GM12874 (cell line): ENCODE results near the gene SNW1.

Source experiments
- TF ChIP-seq, protein P1 (sequence below): IDR thresholded peaks from 2 replicates; pipeline ENCODE4 v1.5.1; 2011; ENCODE audit warnings: low read depth, mild to moderate bottlenecking, control low read depth, low read length, moderate library complexity; ENCODE audit not compliant: insufficient read depth

Gene SNW1

GRCh38 chr14:77761205-77761931 is 412 bp upstream of the SNW1 start:
- TF ChIP-seq, protein P1, sequence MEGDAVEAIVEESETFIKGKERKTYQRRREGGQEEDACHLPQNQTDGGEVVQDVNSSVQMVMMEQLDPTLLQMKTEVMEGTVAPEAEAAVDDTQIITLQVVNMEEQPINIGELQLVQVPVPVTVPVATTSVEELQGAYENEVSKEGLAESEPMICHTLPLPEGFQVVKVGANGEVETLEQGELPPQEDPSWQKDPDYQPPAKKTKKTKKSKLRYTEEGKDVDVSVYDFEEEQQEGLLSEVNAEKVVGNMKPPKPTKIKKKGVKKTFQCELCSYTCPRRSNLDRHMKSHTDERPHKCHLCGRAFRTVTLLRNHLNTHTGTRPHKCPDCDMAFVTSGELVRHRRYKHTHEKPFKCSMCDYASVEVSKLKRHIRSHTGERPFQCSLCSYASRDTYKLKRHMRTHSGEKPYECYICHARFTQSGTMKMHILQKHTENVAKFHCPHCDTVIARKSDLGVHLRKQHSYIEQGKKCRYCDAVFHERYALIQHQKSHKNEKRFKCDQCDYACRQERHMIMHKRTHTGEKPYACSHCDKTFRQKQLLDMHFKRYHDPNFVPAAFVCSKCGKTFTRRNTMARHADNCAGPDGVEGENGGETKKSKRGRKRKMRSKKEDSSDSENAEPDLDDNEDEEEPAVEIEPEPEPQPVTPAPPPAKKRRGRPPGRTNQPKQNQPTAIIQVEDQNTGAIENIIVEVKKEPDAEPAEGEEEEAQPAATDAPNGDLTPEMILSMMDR, result peak; percentile 18; the same call in 1 of the 2 replicates

- TF ChIP-seq, protein P1, result no peak
Observed at GRCh38 chr14:77752799-77753516, 8.0 kb downstream of the SNW1 start.

DNA sequence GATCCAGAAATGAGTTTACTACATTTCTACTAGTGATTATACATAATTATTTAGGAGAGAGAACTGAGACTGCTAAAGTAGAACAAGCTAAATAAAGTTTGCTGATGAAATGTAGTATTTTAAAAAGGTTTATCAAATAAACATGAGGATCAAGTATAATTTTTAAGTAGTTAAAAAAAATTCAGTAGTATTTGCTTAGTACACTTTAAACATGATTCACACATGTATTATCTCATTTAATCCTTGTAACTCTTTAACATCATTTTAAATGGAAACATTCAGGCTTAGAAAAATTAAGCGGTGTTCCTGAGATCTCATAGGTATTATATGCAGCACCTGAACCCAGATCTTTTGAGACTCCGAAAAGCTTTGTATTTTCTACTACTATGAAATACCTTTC is 8.7 kb downstream of the SNW1 start:
- TF ChIP-seq, protein P1, result no peak

DNA sequence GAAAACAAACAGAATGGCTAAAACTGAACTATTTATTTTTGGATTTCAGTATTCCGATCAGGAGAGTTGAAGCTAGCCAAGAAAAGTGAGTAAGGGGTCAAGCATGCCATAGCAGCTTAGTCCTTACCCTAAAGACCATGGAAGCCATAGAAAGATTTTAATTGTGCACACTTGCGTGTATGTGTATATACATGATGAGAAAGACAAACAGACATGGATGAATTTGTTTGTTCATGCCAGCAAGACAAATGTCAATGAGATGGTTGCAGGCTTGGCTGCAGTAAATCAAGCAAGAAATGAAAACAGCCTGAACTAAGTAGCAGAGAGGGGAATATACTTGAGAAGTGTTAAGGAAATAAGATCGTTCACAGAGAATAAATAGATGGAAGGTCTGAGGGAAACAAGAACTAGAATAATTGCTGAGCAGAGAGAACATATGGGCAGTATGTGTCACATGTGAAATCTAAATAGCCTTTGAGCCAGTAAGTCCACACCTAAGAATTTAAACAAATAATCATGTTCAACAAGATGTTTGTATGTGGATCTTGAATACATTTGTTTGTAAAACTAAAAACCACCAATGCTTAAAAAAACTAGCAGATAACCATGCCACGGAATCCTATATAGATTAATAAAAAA is 14.8 kb downstream of the SNW1 start:
- TF ChIP-seq, protein P1, result no peak

DNA sequence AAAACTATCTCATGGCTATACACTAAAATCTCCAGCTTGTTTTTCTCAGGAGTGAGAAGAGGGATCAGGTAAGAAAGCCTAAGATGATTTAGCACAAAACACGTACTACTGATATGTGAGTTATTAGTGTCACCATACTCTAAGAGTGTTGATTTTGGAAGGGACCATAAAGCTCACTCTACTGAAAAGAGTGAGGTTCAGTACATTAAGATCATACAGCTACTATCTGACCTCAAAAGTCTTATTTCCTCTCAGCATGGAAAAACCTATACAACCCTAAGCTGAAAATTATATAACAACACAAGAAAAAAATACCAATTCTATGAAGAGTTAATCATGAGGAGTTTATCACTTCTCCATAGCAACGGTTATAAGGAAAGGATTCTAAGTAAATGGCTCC is 19.5 kb downstream of the SNW1 start:
- TF ChIP-seq, protein P1, result no peak

DNA sequence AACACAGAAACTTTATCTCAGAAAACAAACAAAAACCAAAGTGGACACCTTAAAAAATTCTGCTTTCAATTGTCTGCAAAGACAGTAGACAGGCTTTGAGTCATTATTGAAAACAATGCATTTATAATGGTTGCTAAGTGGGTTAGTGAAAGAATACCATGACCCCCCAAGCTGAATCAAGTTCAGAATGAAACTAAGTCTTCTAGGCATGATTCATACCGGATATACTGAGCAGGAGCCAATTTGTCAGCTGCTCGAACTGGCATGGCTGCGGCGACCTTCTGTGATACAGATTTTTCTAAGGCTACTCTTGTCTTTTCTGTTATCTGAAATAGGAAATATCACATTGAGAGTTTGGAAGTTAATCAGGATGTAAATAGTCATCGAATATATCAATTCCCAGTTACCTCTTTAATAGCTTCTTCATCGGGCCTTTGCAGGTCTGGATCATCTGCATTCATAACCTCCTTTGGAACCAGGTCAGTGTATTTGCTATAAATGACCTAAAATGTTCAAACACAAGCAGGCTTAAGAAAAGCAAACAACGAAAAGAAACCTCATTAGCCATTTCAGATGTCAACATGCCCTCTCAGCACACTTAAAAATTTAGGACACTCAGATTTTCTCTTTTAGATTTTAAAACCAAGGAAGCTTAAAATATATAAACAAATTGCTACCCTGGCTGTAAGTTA is 22.3 kb downstream of the SNW1 start:
- TF ChIP-seq, protein P1, result no peak

GRCh38 chr14:77730976-77731497 is 29.9 kb downstream of the SNW1 start:
- TF ChIP-seq, protein P1, result no peak
